Caco-2 (cell line): Measurements from ENCODE around the gene PTPRG. TPM values are rescaled to one million over a fixed set of nuclear protein-coding genes. Genes with fewer than 3 reads are reported as not detected.

Experiments used
- BruUV-seq: library from RNA; stranded (reverse); fragments of 400-500 nt; replicated peaks from 2 replicates; lab custom pipeline; 2021; lab: Mats Ljungman, UMichigan
- CTCF ChIA-PET: fragments of 300-600 bp; sonication (Branson Sonifier 250); formaldehyde crosslinking; loops from one replicate; lab custom pipeline; 2022; ENCODE audit warnings: antibody characterized with exemption; lab: Charles Lee
- POLR2A ChIA-PET: fragments of 300-600 bp; sonication (Branson Sonifier 250); formaldehyde crosslinking; loops from one replicate; lab custom pipeline; 2022; ENCODE audit warnings: antibody characterized with exemption; lab: Charles Lee
- DNase-seq, 2 experiments: peaks; one replicate each; pipeline versions ENCODE4 v3.0.0 to v3.0.0-alpha.2; 2020 to 2022
- H3K27me3 ChIP-seq: replicated peaks from 2 replicates; pipeline ENCODE4 v1.6.0; 2011; ENCODE audit warnings: low read length; ENCODE audit not compliant: control insufficient read depth, insufficient read depth
- H3K36me3 ChIP-seq: 2 replicates; pipeline ENCODE4 v1.5.1; 2011; ENCODE audit warnings: low read length; ENCODE audit not compliant: control insufficient read depth, insufficient read depth
- H3K4me1 ChIP-seq: fragments of 250-450 bp; sonication (Bioruptor Pico); 2 replicates; pipeline ENCODE4 v1.5.1; 2020; ENCODE audit warnings: mild to moderate bottlenecking
- H3K4me3 ChIP-seq: 2 replicates; pipeline ENCODE4 v1.5.1; 2011; ENCODE audit warnings: low read depth, mild to moderate bottlenecking, control low read depth, low read length
- H3K9me3 ChIP-seq: fragments of 250-450 bp; sonication (Bioruptor Pico); 2 replicates; pipeline ENCODE4 v1.5.1; 2020; ENCODE audit warnings: mild to moderate bottlenecking, moderate library complexity
- H3K27ac Mint-ChIP-seq: one replicate; pipeline ENCODE4 v1.8.0; 2022; ENCODE audit warnings: mixed read lengths; ENCODE audit not compliant: unreplicated experiment
- H3K27me3 Mint-ChIP-seq: one replicate; pipeline ENCODE4 v1.8.0; 2022; ENCODE audit warnings: mixed read lengths; ENCODE audit not compliant: insufficient read depth, unreplicated experiment
- H3K36me3 Mint-ChIP-seq: one replicate; pipeline ENCODE4 v1.8.0; 2022; ENCODE audit warnings: mild to moderate bottlenecking, mixed read lengths; ENCODE audit not compliant: insufficient read depth, unreplicated experiment
- H3K4me1 Mint-ChIP-seq: one replicate; pipeline ENCODE4 v1.8.0; 2022; ENCODE audit warnings: low read depth, mixed read lengths; ENCODE audit not compliant: unreplicated experiment
- H3K4me3 Mint-ChIP-seq: one replicate; pipeline ENCODE4 v1.8.0; 2022; ENCODE audit warnings: mild to moderate bottlenecking, moderate library complexity, mixed read lengths; ENCODE audit not compliant: unreplicated experiment
- H3K9me3 Mint-ChIP-seq: one replicate; pipeline ENCODE4 v1.8.0; 2022; ENCODE audit warnings: mixed read lengths; ENCODE audit not compliant: unreplicated experiment
- intact Hi-C: fragments of 100-400 bp; cut with micrococcal nuclease; formaldehyde crosslinking; loops from one replicate; pipeline ENCODE4 v1.10.0; 2022; ENCODE audit not compliant: unreplicated experiment
- total RNA-seq: library from RNA; stranded (reverse); gene quantifications from 2 replicates; pipeline ENCODE4 v1.2.3, GENCODE V29; 2022
- TF ChIP-seq, protein P1 (sequence below), 2 experiments: fragments of 200-600 bp in 1 of 2; IDR thresholded peaks; 1 replicate in 1 of 2; 2 replicates in 1 of 2; pipeline versions ENCODE4 v1.5.1 to v1.8.0; 2011 to 2022; ENCODE audit warnings: antibody characterized with exemption in 1 of 2, control low read depth in 1 of 2, inconsistent platforms in 1 of 2, low read depth in 1 of 2, low read length in 1 of 2, mild to moderate bottlenecking in 1 of 2, moderate library complexity in 1 of 2; ENCODE audit not compliant: insufficient read depth in 1 of 2, severe bottlenecking in 1 of 2, unreplicated experiment in 1 of 2

The PTPRG gene
- total RNA-seq, 1 experiment from 2014 or later, result 46.4 TPM

- TF ChIP-seq, protein P1, sequence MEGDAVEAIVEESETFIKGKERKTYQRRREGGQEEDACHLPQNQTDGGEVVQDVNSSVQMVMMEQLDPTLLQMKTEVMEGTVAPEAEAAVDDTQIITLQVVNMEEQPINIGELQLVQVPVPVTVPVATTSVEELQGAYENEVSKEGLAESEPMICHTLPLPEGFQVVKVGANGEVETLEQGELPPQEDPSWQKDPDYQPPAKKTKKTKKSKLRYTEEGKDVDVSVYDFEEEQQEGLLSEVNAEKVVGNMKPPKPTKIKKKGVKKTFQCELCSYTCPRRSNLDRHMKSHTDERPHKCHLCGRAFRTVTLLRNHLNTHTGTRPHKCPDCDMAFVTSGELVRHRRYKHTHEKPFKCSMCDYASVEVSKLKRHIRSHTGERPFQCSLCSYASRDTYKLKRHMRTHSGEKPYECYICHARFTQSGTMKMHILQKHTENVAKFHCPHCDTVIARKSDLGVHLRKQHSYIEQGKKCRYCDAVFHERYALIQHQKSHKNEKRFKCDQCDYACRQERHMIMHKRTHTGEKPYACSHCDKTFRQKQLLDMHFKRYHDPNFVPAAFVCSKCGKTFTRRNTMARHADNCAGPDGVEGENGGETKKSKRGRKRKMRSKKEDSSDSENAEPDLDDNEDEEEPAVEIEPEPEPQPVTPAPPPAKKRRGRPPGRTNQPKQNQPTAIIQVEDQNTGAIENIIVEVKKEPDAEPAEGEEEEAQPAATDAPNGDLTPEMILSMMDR (IDR thresholded peaks at IDR 0.05; ENCODE audit: insufficient read depth in 1 of 2, low read depth in 1 of 2, low read length in 1 of 2, severe bottlenecking in 1 of 2, unreplicated experiment in 1 of 2), result no peak
- intact Hi-C loops, result no loop called here
- POLR2A ChIA-PET, result no interaction called here
- H3K4me3 ChIP-seq, result no peak overlapping the region
- Mint-ChIP-seq H3K36me3 (no peaks in the 10 kb centered on the region), H3K27ac (no peak overlapping the region), H3K4me3 (no peak overlapping the region), H3K9me3 (no peaks in the 10 kb centered on the region), H3K4me1 (peaks cover 6% of the 10 kb centered on the region), H3K27me3 (no peaks in the 10 kb centered on the region)
- H3K9me3 ChIP-seq, result no peaks in the 10 kb centered on the region
- no peaks in the 10 kb centered on the region for H3K36me3 ChIP-seq
- H3K4me1 ChIP-seq, result no peaks in the 10 kb centered on the region
- H3K27me3 ChIP-seq, result no peaks in the 10 kb centered on the region
- CTCF ChIA-PET, result interaction anchor here (0.6 kb wide), 1 partner anchor 1356 kb away, joined by 3 read pairs; no protein-coding TSS in a partner anchor
- BruUV-seq, result no TSS peak
- DNase-seq, result no peak
These were observed 387.4 kb downstream of the PTPRG start for GRCh38 chr3:61948699-61949305.

GRCh38 chr3:61954097-61954540 lies 392.7 kb downstream of the PTPRG start:
- no peak for DNase-seq
- TF ChIP-seq, protein P1 (IDR thresholded peaks at IDR 0.05; ENCODE audit: insufficient read depth in 1 of 2, low read depth in 1 of 2, low read length in 1 of 2, severe bottlenecking in 1 of 2, unreplicated experiment in 1 of 2), result no peak
- no peak overlapping the region for H3K4me3 ChIP-seq
- ChIA-PET POLR2A (no interaction called here), CTCF (no interaction called here)
- Mint-ChIP-seq H3K4me1 (peaks cover 9% of the 10 kb centered on the region), H3K27me3 (no peaks in the 10 kb centered on the region), H3K27ac (no peak overlapping the region), H3K4me3 (no peak overlapping the region), H3K9me3 (no peaks in the 10 kb centered on the region), H3K36me3 (no peaks in the 10 kb centered on the region)
- intact Hi-C loops, result no loop called here
- no peaks in the 10 kb centered on the region; the same call in 1 of the 2 replicates for H3K36me3 ChIP-seq
- no peaks in the 10 kb centered on the region for H3K9me3 ChIP-seq
- no peaks in the 10 kb centered on the region for H3K4me1 ChIP-seq
- no peaks in the 10 kb centered on the region for H3K27me3 ChIP-seq
- no TSS peak for BruUV-seq

DNA sequence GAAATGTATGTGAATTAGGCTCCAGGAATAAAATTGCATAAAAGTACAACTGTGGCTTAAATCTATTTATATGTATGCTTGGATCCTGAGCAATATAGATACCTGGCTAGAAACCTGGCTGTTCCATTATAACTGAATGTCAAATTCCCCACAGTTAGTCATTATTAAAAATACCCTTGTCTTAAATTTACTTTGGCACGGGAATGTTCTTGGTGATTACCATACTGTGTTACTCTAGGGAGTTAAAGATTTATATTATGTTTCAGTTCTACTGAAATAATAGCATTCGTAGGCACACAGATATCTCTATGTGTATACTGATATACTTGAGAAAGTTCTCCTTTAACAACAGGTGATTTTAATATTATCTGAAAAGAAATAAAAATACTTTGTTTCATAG lies 394.1 kb downstream of the PTPRG start:
- Histone ChIP-seq H3K4me1 (no peaks in the 10 kb centered on the region), H3K27me3 (no peaks in the 10 kb centered on the region), H3K36me3 (no peaks in the 10 kb centered on the region; the same call in 1 of the 2 replicates), H3K9me3 (no peaks in the 10 kb centered on the region), H3K4me3 (no peak overlapping the region)
- CTCF ChIA-PET, result no interaction called here
- no peaks in the 10 kb centered on the region for H3K27me3 Mint-ChIP-seq
- no TSS peak for BruUV-seq
- peaks cover 20% of the 10 kb centered on the region for H3K4me1 Mint-ChIP-seq
- H3K4me3 Mint-ChIP-seq, result no peak overlapping the region
- no peaks in the 10 kb centered on the region for H3K36me3 Mint-ChIP-seq
- POLR2A ChIA-PET, result no interaction called here
- intact Hi-C loops, result no loop called here
- DNase-seq, result no peak
- H3K27ac Mint-ChIP-seq, result no peak overlapping the region
- TF ChIP-seq, protein P1 (IDR thresholded peaks at IDR 0.05; ENCODE audit: insufficient read depth in 1 of 2, low read depth in 1 of 2, low read length in 1 of 2, severe bottlenecking in 1 of 2, unreplicated experiment in 1 of 2), result no peak
- no peaks in the 10 kb centered on the region for H3K9me3 Mint-ChIP-seq
